CD8-positive, alpha-beta memory T cell (primary cell): ENCODE data around the gene PPP2R1A. TPM values are rescaled to one million over a fixed set of nuclear protein-coding genes. Genes with fewer than 3 reads are reported as not detected.

ENCODE experiments used
- CTCF ChIA-PET: fragments of 350-600 bp; sonication (Branson Sonifier 250); formaldehyde crosslinking; loops from one replicate; lab custom pipeline; 2021; ENCODE audit warnings: antibody characterized with exemption; lab: Charles Lee
- POLR2A ChIA-PET: fragments of 350-600 bp; sonication (Branson Sonifier 250); formaldehyde crosslinking; loops from one replicate; lab custom pipeline; 2021; ENCODE audit warnings: antibody characterized with exemption; lab: Charles Lee
- DNase-seq, 5 donors: peaks; one replicate each; pipeline versions ENCODE4 v3.0.0 to v3.0.0-alpha.2; 2020 to 2022; ENCODE audit warnings: mixed read lengths in 1 of 5
- H3K27ac ChIP-seq: one replicate; pipeline ENCODE4 v1.7.0; 2013; ENCODE audit warnings: low read depth, mild to moderate bottlenecking, low read length, moderate library complexity
- H3K27me3 ChIP-seq: 2 replicates; pipeline ENCODE4 v1.7.0; 2013; ENCODE audit warnings: low read length, mild to moderate bottlenecking; ENCODE audit not compliant: insufficient read depth, poor library complexity, severe bottlenecking
- H3K36me3 ChIP-seq: 2 replicates; pipeline ENCODE4 v1.7.0; 2013; ENCODE audit warnings: mild to moderate bottlenecking, low read length, moderate library complexity; ENCODE audit not compliant: insufficient read depth
- H3K4me1 ChIP-seq: 2 replicates; pipeline ENCODE4 v1.7.0; 2013; ENCODE audit warnings: mild to moderate bottlenecking, low read length, moderate library complexity; ENCODE audit not compliant: insufficient read depth
- H3K4me3 ChIP-seq: 2 replicates; pipeline ENCODE4 v1.7.0; 2013; ENCODE audit warnings: mild to moderate bottlenecking, low read length
- H3K9me3 ChIP-seq: 2 replicates; pipeline ENCODE4 v1.7.0; 2013; ENCODE audit warnings: mild to moderate bottlenecking, low read length
- H3K27ac Mint-ChIP-seq, 8 donors: one replicate each; pipeline ENCODE4 v1.8.0; 2020 to 2021; ENCODE audit warnings: mixed read lengths in 8 of 8, mild to moderate bottlenecking in 6 of 8, inconsistent platforms in 3 of 8, moderate library complexity in 3 of 8
- H3K27me3 Mint-ChIP-seq, 2 donors: one replicate each; pipeline ENCODE4 v1.8.0; 2020 to 2021; ENCODE audit warnings: mixed read lengths in 2 of 2, mild to moderate bottlenecking in 1 of 2, moderate library complexity in 1 of 2
- H3K36me3 Mint-ChIP-seq, 3 donors: one replicate each; pipeline ENCODE4 v1.8.0; 2020 to 2021; ENCODE audit warnings: mixed read lengths in 3 of 3, inconsistent platforms in 1 of 3, mild to moderate bottlenecking in 1 of 3
- H3K4me1 Mint-ChIP-seq, 3 donors: one replicate each; pipeline ENCODE4 v1.8.0; 2020 to 2021; ENCODE audit warnings: mixed read lengths in 3 of 3, inconsistent platforms in 1 of 3, mild to moderate bottlenecking in 1 of 3
- H3K4me3 Mint-ChIP-seq, 7 donors: one replicate each; pipeline ENCODE4 v1.8.0; 2020 to 2021; ENCODE audit warnings: mixed read lengths in 7 of 7, mild to moderate bottlenecking in 6 of 7, moderate library complexity in 4 of 7, inconsistent platforms in 2 of 7
- H3K9me3 Mint-ChIP-seq, 5 donors: one replicate each; pipeline ENCODE4 v1.8.0; 2020 to 2022; ENCODE audit warnings: mixed read lengths in 5 of 5, mild to moderate bottlenecking in 3 of 5, moderate library complexity in 2 of 5, inconsistent platforms in 1 of 5
- polyA plus RNA-seq: library from polyadenylated mRNA; unstranded; fragments of 300-500 nt; fragmentation: Illumina TruSeq; gene quantifications from one replicate; pipeline ENCODE4 v1.2.3, GENCODE V29; 2021
- total RNA-seq, 2 experiments: library from RNA; stranded (reverse); gene quantifications; one replicate each; pipeline ENCODE4 v1.2.3, GENCODE V29; 2021

PPP2R1A gene
- 100 to 1,000 TPM; 232 to 250 TPM for total RNA-seq
- polyA plus RNA-seq: 200 TPM

DNA sequence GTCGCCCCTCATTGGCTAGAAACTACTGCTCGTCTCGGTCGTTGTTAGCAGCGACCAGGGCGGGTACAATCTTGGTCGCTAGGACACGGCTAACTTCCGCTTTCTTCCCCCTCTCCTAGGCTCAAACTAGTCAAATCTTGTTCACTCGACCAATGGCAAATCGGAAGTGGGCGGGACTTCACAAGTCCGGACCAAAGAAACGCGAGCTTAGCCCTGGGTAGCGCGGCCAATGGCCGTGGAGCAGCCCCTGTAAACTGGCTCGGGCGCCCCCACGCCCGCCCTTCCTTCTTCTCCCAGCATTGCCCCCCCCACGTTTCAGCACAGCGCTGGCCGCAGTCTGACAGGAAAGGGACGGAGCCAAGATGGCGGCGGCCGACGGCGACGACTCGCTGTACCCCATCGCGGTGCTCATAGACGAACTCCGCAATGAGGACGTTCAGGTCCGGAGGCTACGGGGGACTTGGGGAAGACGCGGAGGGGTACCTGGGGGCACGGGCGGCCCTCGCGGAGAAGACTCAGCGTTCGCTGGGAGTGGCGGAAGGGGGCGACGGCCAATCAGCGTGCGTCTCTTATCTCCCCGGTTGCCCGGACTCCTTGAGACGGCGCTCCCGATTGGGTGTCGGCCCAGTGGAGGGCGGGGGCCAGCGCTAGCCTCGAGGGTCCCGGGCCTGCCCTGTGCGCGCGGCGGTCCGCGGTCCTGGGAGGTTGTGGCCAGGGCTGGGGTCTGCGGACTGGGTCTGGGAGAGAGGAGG, at the start of gene PPP2R1A:
Gene PPP2R1A (plus strand): TSS at position 318 of the 752 bp plus-strand sequence. CDS start 45 bp downstream, at position 363.
- Mint-ChIP-seq H3K27me3 (peaks cover 0 to 3% of the 10 kb centered on the region in 2 donors), H3K27ac (peak within 1 kb of the TSS; percentile 91 to 100 (median 100)), H3K4me3 (peak within 1 kb of the TSS; percentile 84 to 99 (median 96)), H3K9me3 (no peaks in the 10 kb centered on the region), H3K4me1 (peaks cover 42 to 54% (median 52%) of the 10 kb centered on the region in 3 donors), H3K36me3 (peaks cover 4 to 37% (median 8%) of the 10 kb centered on the region in 3 donors)
- H3K4me3 ChIP-seq: peak within 1 kb of the TSS; percentile 92
- H3K27me3 ChIP-seq: no peaks in the 10 kb centered on the region
- H3K36me3 ChIP-seq: peaks cover 14% of the 10 kb centered on the region
- peak; percentile 98 to 100 (median 98) for DNase-seq
- H3K27ac ChIP-seq: peak within 1 kb of the TSS; percentile 98
- H3K9me3 ChIP-seq: no peaks in the 10 kb centered on the region
- CTCF ChIA-PET: interaction anchor here (1.0 to 1.8 kb wide), 5 partner anchors 12 to 52 kb away, joined by 3 to 9 read pairs (median 4); partner anchors contain the start of gene ZNF836
- H3K4me1 ChIP-seq: peaks cover 47% of the 10 kb centered on the region
- POLR2A ChIA-PET: interaction anchor here (0.5 to 1.7 kb wide), 11 partner anchors 11 to 533 kb away, joined by 3 to 31 read pairs (median 7); partner anchors contain the start of genes ZNF432, ZNF615, ZNF616 and ZNF836

DNA sequence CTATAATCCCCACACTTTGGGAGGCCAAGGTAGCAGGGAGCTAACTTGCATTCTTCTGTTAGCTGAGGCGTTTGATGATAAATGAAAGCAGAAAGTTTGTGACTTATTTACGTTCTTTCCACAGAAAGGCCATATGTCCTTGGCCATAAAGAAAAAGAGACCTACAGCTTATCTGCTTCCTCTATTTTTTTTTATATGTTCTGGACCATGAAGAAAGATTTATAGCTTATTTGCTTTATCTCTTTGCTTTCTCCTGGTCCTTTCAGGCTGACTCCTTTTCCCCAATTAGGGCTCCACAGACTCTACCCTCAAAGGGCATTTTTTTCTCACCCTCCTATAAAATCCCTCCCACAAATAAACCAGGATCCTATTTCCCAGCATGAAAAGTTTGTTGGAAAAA, 48.6 kb upstream of the PPP2R1A start:
- Histone ChIP-seq H3K4me3 (no peak overlapping the region), H3K9me3 (no peaks in the 10 kb centered on the region), H3K4me1 (peaks cover 22% of the 10 kb centered on the region), H3K27ac (no peak overlapping the region), H3K36me3 (no peaks in the 10 kb centered on the region), H3K27me3 (no peaks in the 10 kb centered on the region)
- no peak for DNase-seq
- CTCF ChIA-PET: interaction anchor here (1.1 to 2.6 kb wide), 2 partner anchors 48 to 96 kb away, joined by 6 to 8 read pairs; partner anchors contain the start of gene PPP2R1A
- peak overlapping the region in 3 of 7 donors; percentile 20 to 93 (median 58) for H3K4me3 Mint-ChIP-seq
- peaks cover 28 to 39% (median 30%) of the 10 kb centered on the region in 3 donors for H3K4me1 Mint-ChIP-seq
- H3K27me3 Mint-ChIP-seq: peaks cover 0 to 1% of the 10 kb centered on the region in 2 donors
- H3K27ac Mint-ChIP-seq: peak overlapping the region in 3 of 8 donors; percentile 11 to 93 (median 79)
- H3K9me3 Mint-ChIP-seq: peaks cover 0 to 15% (median 0%) of the 10 kb centered on the region in 5 donors
- H3K36me3 Mint-ChIP-seq: peaks cover 4 to 10% (median 8%) of the 10 kb centered on the region in 3 donors
- POLR2A ChIA-PET: interaction anchor here (1.9 kb wide), 1 partner anchor 30 kb away, joined by 5 read pairs; the partner anchor contains the start of gene ZNF836

GRCh38 chr19:52142001-52142595, 47.8 kb upstream of the PPP2R1A start:
- no peak for DNase-seq
- Mint-ChIP-seq H3K9me3 (peaks cover 1 to 21% (median 4%) of the 10 kb centered on the region in 5 donors), H3K4me1 (peaks cover 26 to 34% (median 30%) of the 10 kb centered on the region in 3 donors), H3K36me3 (peaks cover 2 to 18% (median 10%) of the 10 kb centered on the region in 3 donors), H3K4me3 (peak overlapping the region in 1 of 7 donors; percentile 93), H3K27ac (no peak overlapping the region), H3K27me3 (peaks cover 0 to 1% of the 10 kb centered on the region in 2 donors)
- Histone ChIP-seq H3K27ac (no peak overlapping the region), H3K4me1 (peaks cover 22% of the 10 kb centered on the region), H3K27me3 (no peaks in the 10 kb centered on the region), H3K9me3 (no peaks in the 10 kb centered on the region), H3K36me3 (no peaks in the 10 kb centered on the region), H3K4me3 (no peak overlapping the region)
- ChIA-PET CTCF (interaction anchor here (2.6 kb wide), 1 partner anchor 47 kb away, joined by 8 read pairs; the partner anchor contains the start of gene PPP2R1A), POLR2A (interaction anchor here (1.9 kb wide), 1 partner anchor 29 kb away, joined by 5 read pairs; the partner anchor contains the start of gene ZNF836)

DNA sequence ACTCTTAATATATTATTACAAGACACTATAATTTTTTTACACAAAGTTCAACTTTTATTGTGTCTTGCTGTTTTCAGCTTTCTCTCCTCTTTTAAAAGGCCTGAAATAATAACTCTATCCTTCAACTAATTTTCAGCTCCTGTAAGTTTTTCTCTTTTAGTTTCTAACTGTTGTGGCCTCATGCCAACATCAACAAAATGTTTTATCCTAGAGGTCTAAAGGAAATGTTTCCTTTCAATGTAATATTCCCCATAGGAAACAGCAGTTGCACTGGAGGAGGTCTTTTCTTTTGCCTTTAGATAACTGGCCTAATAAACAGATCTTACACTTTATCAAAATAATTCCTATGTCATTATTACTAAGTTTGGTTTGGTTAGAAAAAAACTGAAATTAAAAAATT, 41.6 kb upstream of the PPP2R1A start:
- Mint-ChIP-seq H3K36me3 (peaks cover 6 to 40% (median 13%) of the 10 kb centered on the region in 3 donors), H3K27ac (no peak overlapping the region), H3K4me1 (no peaks in the 10 kb centered on the region), H3K9me3 (peaks cover 18 to 57% (median 36%) of the 10 kb centered on the region in 5 donors), H3K27me3 (no peaks in the 10 kb centered on the region), H3K4me3 (no peak overlapping the region)
- Histone ChIP-seq H3K27me3 (no peaks in the 10 kb centered on the region), H3K27ac (no peak overlapping the region), H3K4me1 (no peaks in the 10 kb centered on the region), H3K9me3 (no peaks in the 10 kb centered on the region), H3K36me3 (no peaks in the 10 kb centered on the region), H3K4me3 (no peak overlapping the region)
- POLR2A ChIA-PET: no interaction called here
- no peak for DNase-seq
- CTCF ChIA-PET: no interaction called here

DNA sequence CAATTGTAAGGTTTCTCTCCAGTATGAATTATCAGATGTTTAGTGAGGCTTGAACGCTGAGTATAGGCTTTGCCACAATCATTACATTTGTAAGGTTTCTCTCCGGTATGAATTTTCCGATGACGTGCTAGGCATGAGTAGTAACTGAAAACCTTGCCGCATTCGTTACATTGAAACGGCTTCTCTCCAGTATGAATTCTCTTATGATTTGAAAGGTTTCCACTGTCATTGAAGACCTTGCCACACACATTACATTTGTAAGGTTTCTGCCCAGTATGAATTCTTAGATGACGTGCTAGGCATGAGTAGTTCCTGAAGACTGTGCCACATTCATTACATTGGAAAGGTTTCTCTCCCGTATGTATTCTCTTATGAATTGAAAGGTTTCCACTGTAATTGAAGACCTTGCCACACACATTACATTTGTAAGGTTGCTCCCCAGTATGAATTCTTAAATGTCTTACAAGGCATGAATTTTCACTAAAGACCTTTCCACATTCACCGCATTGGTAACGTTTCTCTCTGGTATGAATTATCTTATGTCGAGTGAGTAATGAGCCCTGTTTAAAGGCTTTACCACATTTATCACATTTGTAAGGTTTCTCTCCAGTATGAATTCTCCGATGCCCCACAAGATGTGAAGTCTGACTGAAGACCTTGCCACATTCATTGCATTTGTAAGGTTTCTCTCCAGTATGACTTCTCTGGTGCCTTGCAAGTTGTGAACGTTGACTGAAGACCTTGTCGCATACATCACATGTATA, 34.1 kb upstream of the PPP2R1A start:
- Mint-ChIP-seq H3K4me1 (peaks cover 0 to 8% (median 2%) of the 10 kb centered on the region in 3 donors), H3K27ac (no peak overlapping the region), H3K4me3 (no peak overlapping the region), H3K9me3 (peaks cover 61 to 94% (median 91%) of the 10 kb centered on the region in 5 donors), H3K36me3 (peaks cover 52 to 87% (median 73%) of the 10 kb centered on the region in 3 donors), H3K27me3 (peaks cover 0 to 1% of the 10 kb centered on the region in 2 donors)
- CTCF ChIA-PET: no interaction called here
- no peaks in the 10 kb centered on the region for H3K27me3 ChIP-seq
- DNase-seq: no peak
- peaks cover 43% of the 10 kb centered on the region for H3K9me3 ChIP-seq
- H3K36me3 ChIP-seq: peaks cover 32% of the 10 kb centered on the region
- no peak overlapping the region for H3K4me3 ChIP-seq
- no peaks in the 10 kb centered on the region for H3K4me1 ChIP-seq
- POLR2A ChIA-PET: no interaction called here
- no peak overlapping the region for H3K27ac ChIP-seq

- H3K4me3 ChIP-seq: peak overlapping the region; percentile 94
- no peaks in the 10 kb centered on the region for H3K27me3 ChIP-seq
- Mint-ChIP-seq H3K9me3 (peaks cover 0 to 4% (median 0%) of the 10 kb centered on the region in 5 donors), H3K4me1 (peaks cover 36 to 46% (median 38%) of the 10 kb centered on the region in 3 donors), H3K27me3 (peaks cover 0 to 3% of the 10 kb centered on the region in 2 donors), H3K27ac (peak overlapping the region; percentile 93 to 100 (median 96)), H3K4me3 (peak overlapping the region; percentile 91 to 100 (median 95)), H3K36me3 (peaks cover 19 to 50% (median 33%) of the 10 kb centered on the region in 3 donors)
- peaks cover 25% of the 10 kb centered on the region for H3K4me1 ChIP-seq
- peaks cover 11% of the 10 kb centered on the region for H3K36me3 ChIP-seq
- no peaks in the 10 kb centered on the region for H3K9me3 ChIP-seq
- ChIA-PET CTCF (interaction anchor here (1.2 kb wide), 1 partner anchor 67 kb away, joined by 4 read pairs; no protein-coding TSS in a partner anchor), POLR2A (interaction anchor here (1.7 to 3.1 kb wide), 2 partner anchors 19 to 29 kb away, joined by 5 to 31 read pairs; partner anchors contain the start of gene PPP2R1A)
- peak overlapping the region; percentile 82 for H3K27ac ChIP-seq
- peak in 1 of 5 donors; percentile 32 for DNase-seq
These were observed 19.5 kb upstream of the PPP2R1A start for GRCh38 chr19:52170304-52170703.

- Mint-ChIP-seq H3K36me3 (peaks cover 16 to 45% (median 28%) of the 10 kb centered on the region in 3 donors), H3K9me3 (peaks cover 0 to 2% (median 0%) of the 10 kb centered on the region in 5 donors), H3K27me3 (peaks cover 0 to 3% of the 10 kb centered on the region in 2 donors), H3K4me1 (peaks cover 38 to 46% (median 38%) of the 10 kb centered on the region in 3 donors), H3K27ac (peak overlapping the region; percentile 93 to 100 (median 96)), H3K4me3 (peak overlapping the region; percentile 91 to 100 (median 95))
- no peak for DNase-seq
- H3K4me3 ChIP-seq: peak overlapping the region; percentile 94
- H3K36me3 ChIP-seq: peaks cover 7% of the 10 kb centered on the region
- H3K9me3 ChIP-seq: no peaks in the 10 kb centered on the region
- POLR2A ChIA-PET: interaction anchor here (0.7 to 3.1 kb wide), 4 partner anchors 19 to 542 kb away, joined by 3 to 31 read pairs (median 4); partner anchors contain the start of genes PPP2R1A and ZNF432
- peaks cover 25% of the 10 kb centered on the region for H3K4me1 ChIP-seq
- H3K27me3 ChIP-seq: no peaks in the 10 kb centered on the region
- CTCF ChIA-PET: interaction anchor here (1.2 to 2.3 kb wide), 2 partner anchors 19 to 66 kb away, joined by 4 to 9 read pairs; partner anchors contain the start of gene PPP2R1A
- H3K27ac ChIP-seq: peak overlapping the region; percentile 82
These were observed 19.0 kb upstream of the PPP2R1A start for GRCh38 chr19:52170863-52171320.
